Measurements from ENCODE around the gene RPS6KB1.
"Not testable (repeated sequence)": the region's sequence is repeated elsewhere in the genome, so short reads cannot be mapped to it uniquely, and the experiment has no call there.

Gene RPS6KB1

GRCh38 chr17:59962739-59963318 is 69.9 kb downstream of the RPS6KB1 start:
- H3K27me3 ChIP-seq (ENCODE audit: insufficient read depth, poor library complexity, severe bottlenecking), result no peaks in the 10 kb centered on the region
- H3K27ac ChIP-seq (replicated peaks), result no peak overlapping the region
- TF ChIP-seq SPI1 (IDR thresholded peaks at IDR 0.05; ENCODE audit: borderline replicate concordance, low read depth), result no peak
- TF ChIP-seq GABPA (IDR thresholded peaks at IDR 0.05; ENCODE audit: low read depth), result no peak
- DNase-seq (ENCODE audit: low read depth in 1 of 2, low spot score in 1 of 2), result no peak
- H3K4me3 ChIP-seq (replicated peaks; ENCODE audit: insufficient read depth, low read length), result peak overlapping the region; percentile 76

DNA sequence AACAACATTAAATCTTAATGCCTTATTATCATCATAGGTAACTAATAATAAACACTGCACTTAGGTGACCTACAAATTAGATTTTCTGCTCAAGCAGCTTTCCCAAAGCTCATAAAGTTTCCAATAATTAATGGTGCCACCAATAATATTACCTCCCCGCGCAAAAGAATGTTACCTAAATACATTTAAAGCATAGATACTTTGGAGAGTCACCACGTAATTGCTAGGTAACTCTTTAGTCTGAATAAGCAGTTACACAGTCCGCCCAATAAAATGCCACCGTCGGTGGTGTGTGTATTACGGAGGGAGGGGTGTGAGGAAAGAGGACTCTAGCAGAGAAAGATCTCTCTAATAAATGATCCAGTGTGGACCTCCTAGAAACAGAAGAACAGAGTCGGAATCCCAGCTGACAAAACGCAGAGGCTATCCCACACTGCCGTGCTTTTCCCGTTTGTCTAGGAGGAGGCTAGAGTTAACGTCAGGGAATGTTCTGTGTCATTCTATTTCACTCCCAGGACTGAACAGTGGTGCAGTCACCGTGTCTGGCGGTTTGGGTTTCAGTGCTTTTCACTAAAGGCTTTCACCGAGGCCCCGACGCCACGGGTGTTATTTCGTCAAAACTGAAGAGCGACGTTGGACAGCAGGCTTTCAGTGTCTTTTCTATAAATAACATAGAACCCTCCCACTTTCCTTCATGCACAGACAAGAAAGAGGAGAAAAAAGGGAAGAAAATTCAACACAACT is 71.0 kb downstream of the RPS6KB1 start:
- DNase-seq (ENCODE audit: low read depth in 1 of 2, low spot score in 1 of 2), result peak in 1 of 2 experiments; percentile 68
- peak overlapping the region; percentile 76 for H3K4me3 ChIP-seq (replicated peaks; ENCODE audit: insufficient read depth, low read length)
- no peaks in the 10 kb centered on the region for H3K27me3 ChIP-seq (ENCODE audit: insufficient read depth, poor library complexity, severe bottlenecking)
- TF ChIP-seq REST (IDR thresholded peaks at IDR 0.05; ENCODE audit: insufficient replicate concordance, low read depth) (no peak), GABPA (IDR thresholded peaks at IDR 0.05; ENCODE audit: low read depth) (no peak), CTCF (IDR thresholded peaks at IDR 0.05; ENCODE audit: insufficient read depth, low read length) (no peak), SPI1 (IDR thresholded peaks at IDR 0.05; ENCODE audit: borderline replicate concordance, low read depth) (no peak), POLR2AphosphoS5 (IDR thresholded peaks at IDR 0.05; ENCODE audit: low read depth) (no peak)
- H3K27ac ChIP-seq (replicated peaks), result peak overlapping the region; percentile 93

GRCh38 chr17:59964482-59965328 is 71.8 kb downstream of the RPS6KB1 start, which contains the start of gene RNFT1:
Gene RNFT1, minus strand, starts transcription at chr17:59964740. Its CDS starts 77 bp downstream, at chr17:59964663.
- Histone ChIP-seq H3K4me3 (replicated peaks; ENCODE audit: insufficient read depth, low read length) (peak within 1 kb of the TSS; percentile 76), H3K27ac (replicated peaks) (peak within 1 kb of the TSS; percentile 93), H3K27me3 (ENCODE audit: insufficient read depth, poor library complexity, severe bottlenecking) (no peaks in the 10 kb centered on the region)
- 0 out of 2 replicates have a peak, but pooled peaks have one; percentile 6 for TF ChIP-seq GABPA (IDR thresholded peaks at IDR 0.05; ENCODE audit: low read depth)
- TF ChIP-seq SPI1 (IDR thresholded peaks at IDR 0.05; ENCODE audit: borderline replicate concordance, low read depth), result no peak
- TF ChIP-seq REST (IDR thresholded peaks at IDR 0.05; ENCODE audit: insufficient replicate concordance, low read depth), result peak; percentile 58
- no peak for TF ChIP-seq CTCF (IDR thresholded peaks at IDR 0.05; ENCODE audit: insufficient read depth, low read length)
- peak; percentile 86 for TF ChIP-seq POLR2AphosphoS5 (IDR thresholded peaks at IDR 0.05; ENCODE audit: low read depth)
- peak; percentile 64 to 87 for DNase-seq (ENCODE audit: low read depth in 1 of 2, low spot score in 1 of 2)

DNA sequence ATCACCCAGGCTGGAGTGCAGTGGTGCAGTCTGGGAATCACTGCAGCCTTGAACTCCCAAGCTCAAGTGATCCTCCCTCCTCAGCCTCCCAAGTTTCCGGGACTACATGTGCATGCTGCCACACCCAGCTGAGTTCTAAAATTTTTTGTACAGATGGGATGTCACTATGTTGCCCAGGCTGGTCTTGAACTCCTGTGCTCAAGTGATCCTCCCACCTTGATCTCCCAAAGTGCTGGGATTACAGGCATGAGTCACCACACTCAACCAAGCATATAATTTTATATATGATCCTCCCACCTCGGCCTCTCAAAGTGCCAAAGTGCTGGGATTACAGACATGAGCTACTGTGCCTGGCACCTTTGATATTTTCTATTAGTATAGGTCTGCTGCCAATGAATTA is 78.8 kb downstream of the RPS6KB1 start:
- not testable (repeated sequence) for DNase-seq (ENCODE audit: low read depth in 1 of 2, low spot score in 1 of 2); H3K27ac ChIP-seq (replicated peaks); H3K27me3 ChIP-seq (ENCODE audit: insufficient read depth, poor library complexity, severe bottlenecking); H3K4me3 ChIP-seq (replicated peaks; ENCODE audit: insufficient read depth, low read length)
